H1 (cell line): ENCODE data around the gene KCNQ1OT1. TPM values are rescaled to one million over a fixed set of nuclear protein-coding genes. Genes with fewer than 3 reads are reported as not detected.

Experiments used
- CTCF ChIA-PET: fragments of 300-600 bp; sonication (Branson Sonifier 250); formaldehyde crosslinking; loops from one replicate; lab custom pipeline; 2021; ENCODE audit not compliant: partially characterized antibody; lab: Charles Lee
- POLR2A ChIA-PET: fragments of 300-600 bp; sonication (Branson Sonifier 250); formaldehyde crosslinking; loops from one replicate; lab custom pipeline; 2021; ENCODE audit warnings: inconsistent platforms; ENCODE audit not compliant: partially characterized antibody; lab: Charles Lee
- DNase-seq, 2 experiments: peaks; one replicate each; pipeline versions ENCODE4 v3.0.0 to v3.0.0-alpha.2; 2010 to 2022; ENCODE audit warnings: low spot score in 2 of 2, low read depth in 1 of 2, mixed read lengths in 1 of 2
- FAIRE-seq: peaks from 2 replicates; lab custom pipeline; 2011; peaks lifted over from hg19 to GRCh38; lab: Jason Lieb, UNC
- H2AFZ ChIP-seq: 2 replicates; pipeline ENCODE4 v1.8.1; 2012; ENCODE audit warnings: low read length, inconsistent platforms
- H2AK5ac ChIP-seq: 2 replicates; pipeline ENCODE4 v1.6.1; 2013; ENCODE audit warnings: low read depth, low read length
- H2BK120ac ChIP-seq: replicated peaks from 2 replicates; pipeline ENCODE3; 2013; ENCODE audit warnings: low read depth, low read length, inconsistent platforms
- H2BK12ac ChIP-seq: 2 replicates; pipeline ENCODE4 v1.6.1; 2013; ENCODE audit warnings: low read depth, low read length
- H2BK15ac ChIP-seq: 2 replicates; pipeline ENCODE4 v1.6.1; 2013; ENCODE audit warnings: low read length
- H2BK20ac ChIP-seq: 2 replicates; pipeline ENCODE4 v1.6.1; 2013; ENCODE audit warnings: low read length
- H2BK5ac ChIP-seq: 2 replicates; pipeline ENCODE4 v1.6.1; 2013; ENCODE audit warnings: low read depth, low read length
- H3K14ac ChIP-seq: 2 replicates; pipeline ENCODE4 v1.6.1; 2013; ENCODE audit warnings: inconsistent platforms; ENCODE audit not compliant: insufficient read length
- H3K18ac ChIP-seq: 2 replicates; pipeline ENCODE4 v1.6.1; 2013; ENCODE audit warnings: low read length; ENCODE audit errors: extremely low read depth
- H3K23ac ChIP-seq: 2 replicates; pipeline ENCODE4 v1.6.1; 2013; ENCODE audit warnings: inconsistent platforms; ENCODE audit not compliant: insufficient read length
- H3K23me2 ChIP-seq: 2 replicates; pipeline ENCODE4 v1.6.1; 2013; ENCODE audit warnings: low read depth, low read length
- H3K27ac ChIP-seq: 2 replicates; pipeline ENCODE4 v1.6.1; 2011; ENCODE audit warnings: low read depth, low read length, inconsistent platforms
- H3K27me3 ChIP-seq, 4 experiments: replicated peaks in 1 of 4; 1 replicate in 1 of 4; 2 replicates in 3 of 4; pipeline versions ENCODE4 v1.6.1 to v1.8.1; 2011 to 2013; ENCODE audit warnings: low read length in 3 of 4, mild to moderate bottlenecking in 3 of 4, inconsistent platforms in 2 of 4, mixed read lengths in 2 of 4, moderate library complexity in 1 of 4; ENCODE audit not compliant: control insufficient read depth in 3 of 4, insufficient read depth in 3 of 4; ENCODE audit errors: extremely low read depth in 1 of 4
- H3K36me3 ChIP-seq, 4 experiments: 2 replicates each; pipeline versions ENCODE4 v1.6.1 to v1.8.1; 2011 to 2013; ENCODE audit warnings: mild to moderate bottlenecking in 4 of 4, low read length in 3 of 4, moderate library complexity in 2 of 4, control low read depth in 1 of 4, inconsistent platforms in 1 of 4; ENCODE audit not compliant: insufficient read depth in 4 of 4, control insufficient read depth in 2 of 4
- H3K4ac ChIP-seq: replicated peaks from 2 replicates; pipeline ENCODE3; 2013; ENCODE audit warnings: low read length, low read depth, mixed read lengths, inconsistent platforms; ENCODE audit not compliant: insufficient read length
- H3K4me1 ChIP-seq, 4 experiments: replicated peaks in 1 of 4; 1 replicate in 1 of 4; 2 replicates in 3 of 4; pipeline versions ENCODE4 v1.6.1 to v1.8.1; 2011 to 2013; ENCODE audit warnings: low read length in 3 of 4, inconsistent platforms in 2 of 4, mixed read lengths in 1 of 4; ENCODE audit not compliant: insufficient read depth in 4 of 4, control insufficient read depth in 3 of 4
- H3K4me2 ChIP-seq, 2 experiments: 2 replicates each; pipeline versions ENCODE4 v1.6.1 to v1.8.1; 2011 to 2013; ENCODE audit warnings: low read depth in 2 of 2, low read length in 2 of 2, control low read depth in 1 of 2, inconsistent platforms in 1 of 2, mild to moderate bottlenecking in 1 of 2; ENCODE audit not compliant: insufficient read depth in 1 of 2
- H3K4me3 ChIP-seq, 4 experiments: fragments of 200-600, 300-600 bp in 1 of 4; sonication (generic), shearing (Covaris generic), sonication (Bioruptor Twin) in 1 of 4; 2 replicates each; pipeline versions ENCODE4 v1.5.1 to v1.8.1; 2011 to 2016; ENCODE audit warnings: low read length in 4 of 4, low read depth in 3 of 4, control low read depth in 2 of 4, inconsistent platforms in 2 of 4, mild to moderate bottlenecking in 2 of 4, mixed read lengths in 1 of 4, moderate library complexity in 1 of 4; ENCODE audit not compliant: insufficient read depth in 2 of 4; ENCODE audit errors: extremely low read depth in 1 of 4
- H3K56ac ChIP-seq: replicated peaks from 2 replicates; pipeline ENCODE3; 2013; ENCODE audit warnings: low read depth, mild to moderate bottlenecking, mixed read lengths, low read length, inconsistent platforms; ENCODE audit not compliant: insufficient read length
- H3K79me1 ChIP-seq: 2 replicates; pipeline ENCODE4 v1.6.1; 2013; ENCODE audit warnings: low read depth, low read length, control low read depth
- H3K79me2 ChIP-seq, 2 experiments: 2 replicates each; pipeline versions ENCODE4 v1.6.1 to v1.8.1; 2012 to 2013; ENCODE audit warnings: low read length in 2 of 2, mild to moderate bottlenecking in 2 of 2, inconsistent platforms in 1 of 2; ENCODE audit not compliant: insufficient read depth in 2 of 2, control insufficient read depth in 1 of 2
- H3K9ac ChIP-seq, 4 experiments: replicated peaks in 1 of 4; 1 replicate in 1 of 4; 2 replicates in 3 of 4; pipeline versions ENCODE4 v1.6.1 to v1.8.1; 2011 to 2013; ENCODE audit warnings: low read depth in 3 of 4, low read length in 3 of 4, control low read depth in 2 of 4, mild to moderate bottlenecking in 2 of 4, moderate library complexity in 2 of 4, inconsistent platforms in 1 of 4; ENCODE audit errors: extremely low read depth in 1 of 4
- H3K9me3 ChIP-seq, 2 experiments: 2 replicates each; pipeline versions ENCODE4 v1.6.1 to v1.8.1; 2012 to 2013; ENCODE audit warnings: mild to moderate bottlenecking in 2 of 2, moderate library complexity in 2 of 2, control low read depth in 1 of 2, inconsistent platforms in 1 of 2, low read depth in 1 of 2, low read length in 1 of 2, mixed read lengths in 1 of 2; ENCODE audit not compliant: insufficient read depth in 2 of 2
- H4K20me1 ChIP-seq, 2 experiments: replicated peaks in 1 of 2; 2 replicates each; pipeline versions ENCODE3 to v1.8.1; 2011 to 2013; ENCODE audit warnings: inconsistent platforms in 2 of 2, low read length in 2 of 2, mild to moderate bottlenecking in 1 of 2; ENCODE audit not compliant: insufficient read depth in 2 of 2, control insufficient read depth in 1 of 2
- H4K5ac ChIP-seq: 2 replicates; pipeline ENCODE4 v1.6.1; 2013; ENCODE audit warnings: low read length, low read depth, mixed read lengths, inconsistent platforms; ENCODE audit not compliant: insufficient read length
- H4K8ac ChIP-seq: 2 replicates; pipeline ENCODE4 v1.8.0; 2013; ENCODE audit warnings: mild to moderate bottlenecking, moderate library complexity, low read length, inconsistent platforms; ENCODE audit not compliant: insufficient read depth; ENCODE audit errors: extremely low read depth
- H4K91ac ChIP-seq: replicated peaks from 2 replicates; pipeline ENCODE3; 2013; ENCODE audit warnings: low read length, mixed read lengths, inconsistent platforms; ENCODE audit not compliant: insufficient read length
- CBX8 ChIP-seq: fragments of 300-800, 300-1000 bp; sonication (generic); IDR thresholded peaks from 2 replicates; pipeline ENCODE4 v1.7.1; 2016; ENCODE audit warnings: low read depth, low read length, borderline replicate concordance
- EZH2 ChIP-seq: fragments of 200-600 bp; sonication (generic); IDR thresholded peaks from 2 replicates; pipeline ENCODE4 v1.7.1; 2012; ENCODE audit warnings: low read depth, mild to moderate bottlenecking, moderate library complexity, low read length, inconsistent platforms; ENCODE audit not compliant: severe bottlenecking
- FOSL1 ChIP-seq: IDR thresholded peaks from 2 replicates; pipeline ENCODE4 v1.6.1; 2011; ENCODE audit warnings: mild to moderate bottlenecking, low read depth, low read length, moderate library complexity; ENCODE audit not compliant: insufficient read depth
- GTF2F1 ChIP-seq: IDR thresholded peaks from 2 replicates; pipeline ENCODE4 v1.6.1; 2012; ENCODE audit warnings: low read depth, low read length, improper control_type of control experiment, borderline replicate concordance
- HDAC2 ChIP-seq, 2 experiments: fragments of 300-600 bp in 1 of 2; sonication (generic) in 1 of 2; IDR thresholded peaks; 2 replicates each; pipeline ENCODE4 v1.6.1; 2011 to 2012; ENCODE audit warnings: low read depth in 2 of 2, low read length in 2 of 2, mild to moderate bottlenecking in 2 of 2, moderate library complexity in 2 of 2, borderline replicate concordance in 1 of 2, inconsistent platforms in 1 of 2
- KDM1A ChIP-seq: fragments of 200-600, 300-600 bp; sonication (generic); IDR thresholded peaks from 2 replicates; pipeline ENCODE4 v1.7.1; 2016; ENCODE audit warnings: mild to moderate bottlenecking, low read length, borderline replicate concordance
- NRF1 ChIP-seq: IDR thresholded peaks from 2 replicates; pipeline ENCODE4 v1.6.1; 2011; ENCODE audit warnings: mild to moderate bottlenecking, low read depth, low read length, improper control_type of control experiment
- POLR2AphosphoS5 ChIP-seq: IDR thresholded peaks from 2 replicates; pipeline ENCODE4 v1.6.1; 2011; ENCODE audit warnings: low read depth, low read length
- SP1 ChIP-seq: IDR thresholded peaks from 2 replicates; pipeline ENCODE4 v1.6.1; 2011; ENCODE audit warnings: low read depth, low read length
- SP2 ChIP-seq: IDR thresholded peaks from 2 replicates; pipeline ENCODE4 v1.6.1; 2012; ENCODE audit warnings: mild to moderate bottlenecking, low read length, inconsistent platforms
- SRF ChIP-seq: IDR thresholded peaks from 2 replicates; pipeline ENCODE4 v1.6.1; 2011; ENCODE audit warnings: mild to moderate bottlenecking, low read depth, low read length, moderate library complexity
- TEAD4 ChIP-seq: IDR thresholded peaks from 2 replicates; pipeline ENCODE4 v1.6.1; 2012; ENCODE audit warnings: low read depth, low read length, inconsistent platforms, mixed read lengths
- WGBS, 2 experiments: shearing (Covaris generic) in 1 of 2; methylation state at CpG; one replicate each; pipeline versions ENCODE4 v1.1.6 to v1.1.7; 2013 to 2015; ENCODE audit warnings: low lambda C conversion rate in 2 of 2, mixed read lengths in 2 of 2, inconsistent platforms in 1 of 2, low coverage in 1 of 2, missing lambda C conversion rate in 1 of 2; ENCODE audit not compliant: insufficient replicate concordance in 2 of 2, insufficient coverage in 1 of 2, insufficient read length in 1 of 2; ENCODE audit errors: extremely low coverage in 1 of 2, missing lambda C conversion rate in 1 of 2; 5-methylcytosine and 5-hydroxymethylcytosine counted together
- polyA plus RNA-seq, 7 experiments: library from polyadenylated mRNA; depleted of rRNA in 3 of 7; stranded (reverse) in 5 of 7; unstranded in 2 of 7; fragments of >200 nt in 5 of 7; fragments of 200-250 nt in 2 of 7; gene quantifications; 1 replicate in 5 of 7; 2 replicates in 1 of 7; 4 replicates in 1 of 7; pipeline versions ENCODE4 v1.2.1 to v1.2.3, GENCODE V29; 2011 to 2013; ENCODE audit warnings: missing spikeins in 2 of 7, mixed read lengths in 2 of 7
- total RNA-seq: library from RNA; stranded (reverse); fragmentation: NEBNext Ultra II Directional; extraction: Animal tissue kit (Norgen Biotek cat#: 25700); gene quantifications from 2 replicates; pipeline ENCODE4 v1.2.1, GENCODE V29; 2021
- TF ChIP-seq, protein P1 (sequence below): IDR thresholded peaks from 2 replicates; pipeline ENCODE4 v1.6.1; 2011; ENCODE audit warnings: low read depth, mild to moderate bottlenecking, low read length; ENCODE audit not compliant: insufficient read depth
- TF ChIP-seq, protein P2 (sequence below): IDR thresholded peaks from 2 replicates; pipeline ENCODE4 v1.6.1; 2012; ENCODE audit warnings: inconsistent platforms

Gene KCNQ1OT1
- total and polyA plus RNA-seq, 2 of the 8 experiments (the other 6 are each of a cell fraction or from before 2014, with no cell fraction given): 0.21 to 1.2 TPM

DNA sequence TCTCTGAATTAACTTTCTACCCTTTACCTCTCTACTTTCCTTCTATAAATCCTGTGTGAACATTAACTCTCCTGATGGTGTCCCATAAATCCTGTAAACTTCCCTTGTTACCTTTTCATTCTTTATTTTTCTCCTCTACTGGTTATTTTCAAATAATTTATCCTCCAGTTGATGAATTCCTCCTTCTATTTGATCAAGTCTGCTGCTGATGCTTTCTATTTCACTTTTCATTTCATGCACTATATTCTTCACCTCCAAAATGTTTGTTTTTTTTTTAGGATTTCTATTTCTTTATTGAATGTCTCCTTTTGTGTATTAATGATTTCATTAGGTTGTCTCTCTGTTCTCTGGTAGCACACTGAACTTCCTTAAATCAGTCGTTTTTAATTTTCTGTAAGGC lies 68.6 kb downstream of the KCNQ1OT1 start:
- H3K23ac ChIP-seq: no peak overlapping the region
- H2BK20ac ChIP-seq: no peak overlapping the region
- DNase-seq (no peak), FAIRE-seq (no peak)
- no peak overlapping the region for H3K27ac ChIP-seq
- H2BK15ac ChIP-seq: no peak overlapping the region
- no peaks in the 10 kb centered on the region for H3K79me1 ChIP-seq
- H4K20me1 ChIP-seq: no peaks in the 10 kb centered on the region
- no peak overlapping the region for H3K4ac ChIP-seq
- ChIA-PET CTCF (no interaction called here), POLR2A (no interaction called here)
- no peak overlapping the region for H2BK120ac ChIP-seq
- H3K36me3 ChIP-seq: peaks cover 0 to 4% (median 0%) of the 10 kb centered on the region in 4 experiments; a peak in 2 of 8 replicates
- no peak overlapping the region for H3K14ac ChIP-seq
- no peak overlapping the region for H4K91ac ChIP-seq
- no peak overlapping the region for H4K8ac ChIP-seq
- H2AK5ac ChIP-seq: no peak overlapping the region
- no peak overlapping the region for H3K56ac ChIP-seq
- H3K4me2 ChIP-seq: no peak overlapping the region
- H3K27me3 ChIP-seq: peaks cover 2 to 30% (median 15%) of the 10 kb centered on the region in 4 experiments; a peak in 5 of 7 replicates
- no peak overlapping the region for H2AFZ ChIP-seq
- H3K9ac ChIP-seq: no peak overlapping the region
- H2BK5ac ChIP-seq: no peak overlapping the region
- no peak overlapping the region for H3K18ac ChIP-seq
- no peaks in the 10 kb centered on the region for H3K23me2 ChIP-seq
- no peak overlapping the region for H2BK12ac ChIP-seq
- H3K4me3 ChIP-seq: no peak overlapping the region
- WGBS, 2 experiments: 80% methylated on average over 1 of the region's 1 CpG; no CpG with 5 or more reads in 1 of the 2 experiments
- H3K79me2 ChIP-seq: no peaks in the 10 kb centered on the region
- peaks cover 52 to 53% of the 10 kb centered on the region in 2 experiments for H3K9me3 ChIP-seq
- H3K4me1 ChIP-seq: no peaks in the 10 kb centered on the region
- no peak overlapping the region for H4K5ac ChIP-seq
- TF ChIP-seq KDM1A (no peak), TEAD4 (no peak), GTF2F1 (no peak), HDAC2 (IDR thresholded peaks at IDR 0.05; ENCODE audit: borderline replicate concordance in 1 of 2, low read depth in 2 of 2, low read length in 2 of 2) (no peak), EZH2 (no peak), CBX8 (no peak), SP1 (no peak), SRF (no peak), NRF1 (no peak), POLR2AphosphoS5 (no peak), SP2 (no peak), FOSL1 (no peak)
- TF ChIP-seq, protein P1, sequence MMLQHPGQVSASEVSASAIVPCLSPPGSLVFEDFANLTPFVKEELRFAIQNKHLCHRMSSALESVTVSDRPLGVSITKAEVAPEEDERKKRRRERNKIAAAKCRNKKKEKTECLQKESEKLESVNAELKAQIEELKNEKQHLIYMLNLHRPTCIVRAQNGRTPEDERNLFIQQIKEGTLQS: no peak
- TF ChIP-seq, protein P2, sequence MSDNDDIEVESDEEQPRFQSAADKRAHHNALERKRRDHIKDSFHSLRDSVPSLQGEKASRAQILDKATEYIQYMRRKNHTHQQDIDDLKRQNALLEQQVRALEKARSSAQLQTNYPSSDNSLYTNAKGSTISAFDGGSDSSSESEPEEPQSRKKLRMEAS: no peak
